Heart left ventricle (tissue), 13 donors: Measurements from ENCODE around the gene GLO1.

Source experiments
- POLR2A ChIP-seq, 2 donors: fragments of 450-650 bp; IDR thresholded peaks; one replicate each; pipeline ENCODE4 v1.6.1; 2017; ENCODE audit warnings: antibody characterized with exemption in 2 of 2, mild to moderate bottlenecking in 2 of 2, moderate library complexity in 2 of 2
- TF ChIP-seq, protein P1 (sequence below), 12 donors: fragments of 200-600 bp; sonication (generic) in 4 of 12; IDR thresholded peaks; one replicate each; pipeline versions ENCODE4 v1.5.0 to v1.8.0; 2018 to 2022; ENCODE audit warnings: antibody characterized with exemption in 12 of 12, mild to moderate bottlenecking in 5 of 12
- donor health status: ischemic (EF 13 %, LVEDD 7.1; RV severe dilation, severe dysfunction).
- donor health status: DM: no; HTN: yes; CAD: no.
- donor health status: DM: no; HTN: no; CAD: no.
- donor health status: ischemic (EF 25% LVEDD 6.9; RV normal size, moderate dysfunction).
- donor health status: ischemic (EF 25% LVEDD 5.7; RV mildly dilated, moderate dysfunction).
- donor health status: ischemic (EF 35%, LVEDD 5.7; RV mildly dilated, moderate dysfunction).
- donor health status: nonischemic (EF 11% LVEDD 7.7; RV severe dilation, severe dysfunction).
- donor health status: DM: yes; HTN: yes; CAD: no.
- donor health status: PGD.
- donor health status: ischemic (EF 29% LVEDD 5.4; RV normal size, mild dysfunction).
- donor health status: nonischemic (EF 23%, LVEDD 6.1; RV moderate dilation, normal function).

DNA sequence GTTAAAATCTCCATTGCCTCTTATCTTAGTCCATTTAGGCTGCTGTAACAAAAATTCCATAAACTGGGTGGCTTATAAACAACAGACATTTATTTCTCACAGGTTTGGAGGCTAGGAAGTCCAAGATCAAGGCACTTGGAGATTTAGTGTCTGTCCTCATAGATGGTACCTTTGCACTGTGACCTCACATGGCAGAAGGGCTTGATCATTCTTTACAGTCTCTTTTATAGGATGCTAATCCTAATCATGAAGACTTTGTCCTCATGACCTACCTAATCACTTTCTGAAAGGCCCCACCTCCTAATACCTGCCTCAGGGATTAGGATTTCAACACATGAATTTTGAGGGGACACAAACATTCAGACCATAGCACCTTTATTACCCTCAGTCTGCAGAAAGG lies 6.6 kb downstream of the GLO1 start:
- TF ChIP-seq, protein P1, sequence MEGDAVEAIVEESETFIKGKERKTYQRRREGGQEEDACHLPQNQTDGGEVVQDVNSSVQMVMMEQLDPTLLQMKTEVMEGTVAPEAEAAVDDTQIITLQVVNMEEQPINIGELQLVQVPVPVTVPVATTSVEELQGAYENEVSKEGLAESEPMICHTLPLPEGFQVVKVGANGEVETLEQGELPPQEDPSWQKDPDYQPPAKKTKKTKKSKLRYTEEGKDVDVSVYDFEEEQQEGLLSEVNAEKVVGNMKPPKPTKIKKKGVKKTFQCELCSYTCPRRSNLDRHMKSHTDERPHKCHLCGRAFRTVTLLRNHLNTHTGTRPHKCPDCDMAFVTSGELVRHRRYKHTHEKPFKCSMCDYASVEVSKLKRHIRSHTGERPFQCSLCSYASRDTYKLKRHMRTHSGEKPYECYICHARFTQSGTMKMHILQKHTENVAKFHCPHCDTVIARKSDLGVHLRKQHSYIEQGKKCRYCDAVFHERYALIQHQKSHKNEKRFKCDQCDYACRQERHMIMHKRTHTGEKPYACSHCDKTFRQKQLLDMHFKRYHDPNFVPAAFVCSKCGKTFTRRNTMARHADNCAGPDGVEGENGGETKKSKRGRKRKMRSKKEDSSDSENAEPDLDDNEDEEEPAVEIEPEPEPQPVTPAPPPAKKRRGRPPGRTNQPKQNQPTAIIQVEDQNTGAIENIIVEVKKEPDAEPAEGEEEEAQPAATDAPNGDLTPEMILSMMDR (IDR thresholded peaks at IDR 0.05), result no peak
- TF ChIP-seq POLR2A (IDR thresholded peaks at IDR 0.05), result no peak
